HG03342 (cell line): ENCODE results near the gene XKRX.

Experiments used
- ATAC-seq: cut with Tn5 transposase; IDR thresholded peaks from one replicate; pipeline ENCODE4 v1.9.1; 2021; ENCODE audit warnings: mild to moderate bottlenecking, moderate library complexity; ENCODE audit not compliant: unreplicated experiment

The XKRX gene

GRCh38 chrX:100895365-100896075 is 33.2 kb downstream of the XKRX start:
- no peak for ATAC-seq

- ATAC-seq: no peak
These were observed 45.1 kb downstream of the XKRX start for GRCh38 chrX:100883654-100884053.

GRCh38 chrX:100880368-100880767 is 48.3 kb downstream of the XKRX start:
- ATAC-seq: no peak

GRCh38 chrX:100874325-100874724 is 54.4 kb downstream of the XKRX start, which contains the start of gene NOX1:
Gene NOX1, minus strand, starts transcription at chrX:100874359. Its CDS starts 220 bp downstream, at chrX:100874139.
- ATAC-seq: no peak

GRCh38 chrX:100871594-100872560 is 56.8 kb downstream of the XKRX start:
- no peak for ATAC-seq

GRCh38 chrX:100870527-100870926 is 58.2 kb downstream of the XKRX start:
- no peak for ATAC-seq

GRCh38 chrX:100868273-100868672 is 60.4 kb downstream of the XKRX start:
- ATAC-seq: no peak

- no peak for ATAC-seq
These were observed 63.9 kb downstream of the XKRX start for GRCh38 chrX:100864657-100865391.
